GM12872 (cell line): Measurements from ENCODE around the gene OVOL2.

Experiments used
- TF ChIP-seq, protein P1 (sequence below): IDR thresholded peaks from 3 replicates; pipeline ENCODE4 v1.5.1; 2011; ENCODE audit warnings: low read depth, mild to moderate bottlenecking, low read length, moderate library complexity; ENCODE audit not compliant: insufficient read depth

The OVOL2 gene

DNA sequence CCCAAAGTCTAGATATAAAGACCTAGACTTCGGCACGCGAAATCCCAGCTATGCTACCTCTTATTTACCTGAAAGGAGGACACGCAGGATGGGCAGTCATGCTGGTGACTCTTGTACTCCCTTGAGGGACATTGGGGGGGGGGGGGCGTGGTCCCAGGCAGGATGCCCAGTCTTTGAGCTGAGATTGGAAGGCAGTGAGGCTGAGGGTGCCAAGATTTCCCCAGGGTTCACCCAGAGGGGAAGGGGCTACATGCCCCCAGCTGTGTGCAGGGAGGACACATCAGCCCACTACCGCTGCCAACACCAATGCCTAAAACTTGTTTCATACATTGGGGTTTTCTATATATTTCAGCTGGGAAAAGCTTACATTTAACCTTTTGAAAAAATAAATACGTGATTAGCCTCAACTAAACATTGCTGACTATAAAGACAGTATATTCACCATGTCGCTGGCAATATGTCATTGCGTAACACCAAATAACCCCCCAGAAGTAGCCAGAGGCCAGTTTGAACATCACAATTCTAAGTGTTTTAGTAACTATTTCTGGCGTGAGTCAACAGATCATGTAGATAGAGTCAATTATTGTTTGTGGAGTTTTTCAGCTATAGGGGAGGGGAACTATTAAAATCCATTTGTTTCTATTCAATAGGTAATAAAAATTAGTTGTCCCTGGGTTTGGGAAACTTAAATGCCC lies 67.3 kb downstream of the OVOL2 start:
- TF ChIP-seq, protein P1, sequence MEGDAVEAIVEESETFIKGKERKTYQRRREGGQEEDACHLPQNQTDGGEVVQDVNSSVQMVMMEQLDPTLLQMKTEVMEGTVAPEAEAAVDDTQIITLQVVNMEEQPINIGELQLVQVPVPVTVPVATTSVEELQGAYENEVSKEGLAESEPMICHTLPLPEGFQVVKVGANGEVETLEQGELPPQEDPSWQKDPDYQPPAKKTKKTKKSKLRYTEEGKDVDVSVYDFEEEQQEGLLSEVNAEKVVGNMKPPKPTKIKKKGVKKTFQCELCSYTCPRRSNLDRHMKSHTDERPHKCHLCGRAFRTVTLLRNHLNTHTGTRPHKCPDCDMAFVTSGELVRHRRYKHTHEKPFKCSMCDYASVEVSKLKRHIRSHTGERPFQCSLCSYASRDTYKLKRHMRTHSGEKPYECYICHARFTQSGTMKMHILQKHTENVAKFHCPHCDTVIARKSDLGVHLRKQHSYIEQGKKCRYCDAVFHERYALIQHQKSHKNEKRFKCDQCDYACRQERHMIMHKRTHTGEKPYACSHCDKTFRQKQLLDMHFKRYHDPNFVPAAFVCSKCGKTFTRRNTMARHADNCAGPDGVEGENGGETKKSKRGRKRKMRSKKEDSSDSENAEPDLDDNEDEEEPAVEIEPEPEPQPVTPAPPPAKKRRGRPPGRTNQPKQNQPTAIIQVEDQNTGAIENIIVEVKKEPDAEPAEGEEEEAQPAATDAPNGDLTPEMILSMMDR: no peak

DNA sequence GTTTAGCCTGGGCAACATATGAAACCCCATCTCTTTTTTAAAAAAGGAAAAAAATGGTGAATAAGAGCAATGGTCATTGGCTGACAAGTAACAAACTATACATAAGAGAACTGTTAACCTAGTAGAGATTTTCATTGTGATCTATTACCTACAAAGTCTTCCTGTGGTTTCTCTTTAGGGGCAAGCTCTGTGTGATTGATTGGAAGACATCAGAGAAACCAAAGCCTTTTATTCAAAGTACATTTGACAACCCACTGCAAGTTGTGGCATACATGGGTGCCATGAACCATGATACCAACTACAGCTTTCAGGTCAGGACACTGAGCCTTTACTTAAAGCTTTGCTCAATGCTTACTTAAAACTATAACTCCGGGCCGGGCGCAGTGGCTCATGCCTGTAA lies 69.7 kb downstream of the OVOL2 start:
- TF ChIP-seq, protein P1: no peak

DNA sequence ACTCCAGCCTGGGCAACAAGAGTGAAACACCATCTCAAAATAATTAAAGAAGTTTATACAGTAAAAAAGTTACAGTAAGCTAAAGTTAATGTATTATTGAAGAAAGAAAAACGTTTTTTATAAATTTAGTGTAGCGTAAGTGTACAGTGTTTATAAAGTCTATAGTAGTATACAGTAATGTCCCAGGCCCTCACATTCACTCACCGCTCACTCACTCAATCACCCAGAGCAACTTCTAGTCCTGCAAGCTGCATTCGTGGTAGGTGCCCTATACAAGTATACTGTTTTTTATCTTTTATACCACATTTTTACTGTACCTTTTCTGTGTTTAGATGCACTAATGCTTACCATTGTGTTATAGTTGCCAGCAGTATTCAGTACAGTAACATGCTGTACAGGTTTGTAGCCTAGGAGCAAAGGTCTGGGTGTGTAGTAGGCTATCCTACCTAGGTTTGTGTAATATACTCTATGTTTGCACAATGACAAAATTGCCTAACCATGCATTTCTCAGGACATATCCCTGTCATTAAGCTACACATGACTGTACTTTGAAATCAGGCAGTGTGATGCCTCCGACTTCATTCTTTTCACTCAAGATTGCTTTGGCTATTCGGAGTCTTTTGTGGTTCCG lies 72.2 kb downstream of the OVOL2 start:
- TF ChIP-seq, protein P1: no peak

DNA sequence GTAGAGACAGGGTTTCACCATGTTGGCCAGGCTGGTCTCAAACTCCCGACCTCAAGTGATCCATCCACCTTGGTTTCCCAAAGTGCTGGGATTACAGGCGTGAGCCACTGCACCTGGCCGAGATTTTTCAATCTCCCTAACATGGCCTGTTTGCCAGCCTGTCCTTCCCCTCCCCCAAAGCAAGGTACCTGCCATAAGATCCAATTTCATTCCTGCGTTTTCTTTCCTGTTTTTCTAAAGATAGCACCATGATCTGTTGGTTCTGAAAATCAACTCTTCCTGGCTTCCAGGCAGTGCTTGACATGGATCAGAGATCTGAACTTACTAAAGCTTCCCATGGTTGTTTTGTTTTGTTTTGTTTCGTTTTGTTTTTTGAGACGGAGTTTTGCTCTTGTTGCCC lies 81.4 kb downstream of the OVOL2 start:
- TF ChIP-seq, protein P1: no peak
